Mucosa of rectum (tissue), 2 donors: ENCODE results near the gene MYH11.
"Not testable (repeated sequence)": the region's sequence is repeated elsewhere in the genome, so short reads cannot be mapped to it uniquely, and the experiment has no call there.

ENCODE experiments used
- H3K27ac ChIP-seq, 2 donors: one replicate each; pipeline ENCODE4 v1.7.0; 2013; ENCODE audit warnings: inconsistent platforms in 2 of 2, low read depth in 2 of 2, low read length in 2 of 2
- H3K27me3 ChIP-seq, 2 donors: one replicate each; pipeline ENCODE4 v1.7.0; 2013; ENCODE audit warnings: low read length in 2 of 2; ENCODE audit not compliant: control insufficient read depth in 2 of 2, insufficient read depth in 2 of 2
- H3K36me3 ChIP-seq, 2 donors: one replicate each; pipeline ENCODE4 v1.7.0; 2013; ENCODE audit warnings: low read length in 2 of 2; ENCODE audit not compliant: control insufficient read depth in 2 of 2, insufficient read depth in 2 of 2
- H3K4me1 ChIP-seq, 2 donors: one replicate each; pipeline ENCODE4 v1.7.0; 2013; ENCODE audit warnings: low read length in 2 of 2, mild to moderate bottlenecking in 1 of 2; ENCODE audit not compliant: control insufficient read depth in 2 of 2, insufficient read depth in 2 of 2
- H3K4me3 ChIP-seq, 2 donors: one replicate each; pipeline ENCODE4 v1.7.0; 2013; ENCODE audit warnings: low read length in 2 of 2
- H3K9ac ChIP-seq, 2 donors: one replicate each; pipeline ENCODE4 v1.7.0; 2013; ENCODE audit warnings: low read length in 2 of 2, low read depth in 1 of 2, mild to moderate bottlenecking in 1 of 2
- H3K9me3 ChIP-seq, 2 donors: one replicate each; pipeline ENCODE4 v1.7.0; 2013; ENCODE audit warnings: low read length in 2 of 2; ENCODE audit not compliant: control insufficient read depth in 2 of 2
- donor health status: healthy.
- donor health status: Normal muscosa, but diverticular disease.

Gene MYH11

DNA sequence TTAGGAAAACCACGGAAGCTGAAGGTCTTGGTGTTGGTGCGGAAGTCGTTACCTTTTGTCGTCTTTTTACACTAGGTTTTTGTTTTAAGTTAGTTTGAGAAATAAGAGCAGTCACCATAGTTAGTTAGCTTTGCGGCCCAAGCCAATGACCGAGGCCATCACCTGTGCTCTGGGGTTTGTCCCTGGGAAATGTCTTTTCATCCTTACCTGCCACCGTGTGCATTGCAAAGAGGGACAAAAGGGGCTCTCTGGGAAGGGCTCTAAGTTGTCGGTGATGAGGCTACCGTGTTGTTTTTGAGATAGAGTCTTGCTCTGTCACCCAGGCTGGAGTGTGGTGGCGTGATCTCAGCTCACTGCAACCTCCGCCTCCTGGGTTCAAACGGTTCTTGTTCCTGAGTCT lies 157.0 kb downstream of the MYH11 start:
- Histone ChIP-seq H3K36me3 (peaks cover 32 to 58% of the 10 kb centered on the region in 2 donors), H3K4me1 (no peaks in the 10 kb centered on the region), H3K27me3 (no peaks in the 10 kb centered on the region), H3K9me3 (no peaks in the 10 kb centered on the region), H3K27ac (no peak overlapping the region), H3K9ac (no peak overlapping the region), H3K4me3 (no peak overlapping the region)

- Histone ChIP-seq H3K4me1 (no peaks in the 10 kb centered on the region), H3K9me3 (no peaks in the 10 kb centered on the region), H3K4me3 (no peak overlapping the region), H3K36me3 (peaks cover 54 to 72% of the 10 kb centered on the region in 2 donors), H3K27ac (no peak overlapping the region), H3K27me3 (no peaks in the 10 kb centered on the region), H3K9ac (no peak overlapping the region)
Observed at GRCh38 chr16:15694499-15694898, 162.3 kb downstream of the MYH11 start.

DNA sequence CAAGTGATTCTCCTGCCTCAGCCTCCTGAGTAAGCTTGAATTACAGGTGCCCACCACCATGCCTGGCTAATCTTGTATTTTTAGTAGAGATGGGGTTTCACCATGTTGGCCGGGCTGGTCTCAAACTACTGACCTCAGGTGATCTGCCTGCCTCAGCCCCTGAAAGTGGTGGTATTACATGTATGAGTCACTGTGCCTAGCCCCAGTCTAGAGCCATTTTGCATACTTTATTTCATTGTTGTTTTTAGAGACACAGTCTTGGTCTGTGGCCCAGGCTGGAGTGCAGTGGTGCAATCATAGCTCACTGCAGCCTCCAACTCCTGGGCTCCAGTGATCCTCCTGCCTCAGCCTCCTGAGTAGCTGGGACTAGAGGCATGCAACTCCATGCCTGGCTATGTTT lies 164.3 kb downstream of the MYH11 start:
- not testable (repeated sequence) for H3K9ac ChIP-seq, H3K4me3 ChIP-seq, H3K4me1 ChIP-seq, H3K9me3 ChIP-seq, H3K27me3 ChIP-seq, H3K27ac ChIP-seq
- peaks cover 53 to 68% of the 10 kb centered on the region in 2 donors for H3K36me3 ChIP-seq

DNA sequence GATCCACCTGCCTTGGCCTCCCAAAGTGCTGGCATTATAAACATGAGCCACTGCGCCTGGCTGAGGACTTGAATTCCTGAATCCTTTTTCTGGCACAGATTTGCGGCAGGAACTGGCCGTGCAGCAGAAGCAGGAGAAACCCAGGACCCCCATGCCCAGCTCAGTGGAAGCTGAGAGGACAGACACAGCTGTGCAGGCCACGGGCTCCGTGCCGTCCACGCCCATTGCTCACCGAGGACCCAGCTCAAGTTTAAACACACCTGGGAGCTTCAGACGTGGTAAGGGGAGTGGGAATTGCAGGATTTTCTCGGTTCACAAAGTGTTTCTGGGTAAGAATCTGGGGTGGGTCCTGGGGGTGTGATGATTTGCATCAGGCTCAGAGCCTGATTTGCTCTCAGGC lies 165.8 kb downstream of the MYH11 start:
- Histone ChIP-seq H3K27me3 (no peaks in the 10 kb centered on the region), H3K4me3 (no peak overlapping the region), H3K27ac (no peak overlapping the region), H3K36me3 (peaks cover 48 to 67% of the 10 kb centered on the region in 2 donors), H3K9ac (no peak overlapping the region), H3K9me3 (no peaks in the 10 kb centered on the region), H3K4me1 (no peaks in the 10 kb centered on the region)

- H3K4me3 ChIP-seq = no peak overlapping the region
- no peaks in the 10 kb centered on the region for H3K9me3 ChIP-seq
- no peak overlapping the region for H3K27ac ChIP-seq
- peaks cover 52 to 68% of the 10 kb centered on the region in 2 donors for H3K36me3 ChIP-seq
- no peaks in the 10 kb centered on the region for H3K4me1 ChIP-seq
- H3K27me3 ChIP-seq = no peaks in the 10 kb centered on the region
- H3K9ac ChIP-seq = no peak overlapping the region
Observed at GRCh38 chr16:15690296-15690695, 166.5 kb downstream of the MYH11 start.

DNA sequence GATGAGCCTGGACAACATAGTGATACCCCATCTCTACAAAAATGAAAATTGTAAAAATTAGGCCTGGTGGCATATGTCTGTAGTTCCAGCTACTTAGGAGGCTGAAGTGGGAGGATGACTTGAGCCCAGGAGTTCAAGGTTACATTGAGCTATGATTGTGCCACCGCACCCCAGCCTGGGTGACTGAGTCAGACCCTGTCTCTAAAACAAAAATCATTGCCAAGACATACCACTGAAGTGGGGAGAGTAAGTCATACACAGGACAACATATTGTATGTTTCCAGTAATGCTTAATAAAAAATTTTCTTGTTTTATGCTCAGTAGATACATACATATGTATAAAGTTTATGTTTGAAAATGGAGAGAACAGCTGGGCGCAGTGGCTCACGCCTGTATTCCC lies 167.5 kb downstream of the MYH11 start:
- Histone ChIP-seq H3K9me3 (no peaks in the 10 kb centered on the region), H3K4me1 (no peaks in the 10 kb centered on the region), H3K4me3 (no peak overlapping the region), H3K27me3 (no peaks in the 10 kb centered on the region), H3K27ac (no peak overlapping the region), H3K36me3 (peaks cover 46 to 65% of the 10 kb centered on the region in 2 donors), H3K9ac (no peak overlapping the region)

- H3K4me3 ChIP-seq = no peak overlapping the region
- H3K36me3 ChIP-seq = peaks cover 32 to 47% of the 10 kb centered on the region in 2 donors
- H3K27ac ChIP-seq = no peak overlapping the region
- no peak overlapping the region for H3K9ac ChIP-seq
- no peaks in the 10 kb centered on the region for H3K9me3 ChIP-seq
- H3K27me3 ChIP-seq = no peaks in the 10 kb centered on the region
- H3K4me1 ChIP-seq = no peaks in the 10 kb centered on the region
Observed at GRCh38 chr16:15686287-15686686, 170.5 kb downstream of the MYH11 start.

GRCh38 chr16:15682105-15682570 lies 174.7 kb downstream of the MYH11 start:
- Histone ChIP-seq H3K9me3 (no peaks in the 10 kb centered on the region), H3K9ac (no peak overlapping the region), H3K27me3 (no peaks in the 10 kb centered on the region), H3K27ac (no peak overlapping the region), H3K4me1 (no peaks in the 10 kb centered on the region), H3K36me3 (peaks cover 20 to 41% of the 10 kb centered on the region in 2 donors), H3K4me3 (no peak overlapping the region)

DNA sequence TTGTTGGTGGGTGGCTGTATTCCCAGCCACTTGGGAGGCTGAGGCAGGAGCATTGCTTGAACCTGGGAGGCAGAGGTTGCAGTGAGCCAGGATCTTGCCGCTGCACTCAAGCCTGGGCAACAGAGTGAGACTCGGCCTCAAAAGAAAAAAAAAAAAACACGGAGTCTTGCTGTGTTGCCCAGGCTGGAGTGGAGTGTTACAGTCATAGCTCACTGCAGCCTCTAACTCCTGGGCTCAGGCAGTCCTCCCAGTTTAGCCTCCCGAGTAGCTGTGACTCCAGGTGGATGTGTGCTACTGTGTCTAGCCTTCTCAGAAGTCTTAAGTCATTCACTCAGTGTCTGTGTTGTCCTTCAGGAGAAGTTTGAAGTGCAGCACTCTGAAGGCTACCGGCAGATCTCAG lies 179.4 kb downstream of the MYH11 start:
- Histone ChIP-seq H3K9ac (no peak overlapping the region), H3K9me3 (no peaks in the 10 kb centered on the region), H3K36me3 (peaks cover 11 to 24% of the 10 kb centered on the region in 2 donors), H3K4me1 (peaks cover 11 to 13% of the 10 kb centered on the region in 2 donors), H3K27ac (no peak overlapping the region), H3K27me3 (no peaks in the 10 kb centered on the region), H3K4me3 (no peak overlapping the region)

GRCh38 chr16:15676506-15676905 lies 180.3 kb downstream of the MYH11 start:
- Histone ChIP-seq H3K27ac (no peak overlapping the region), H3K4me3 (no peak overlapping the region), H3K27me3 (no peaks in the 10 kb centered on the region), H3K4me1 (peaks cover 13 to 17% of the 10 kb centered on the region in 2 donors), H3K9me3 (no peaks in the 10 kb centered on the region), H3K9ac (no peak overlapping the region), H3K36me3 (peaks cover 11 to 25% of the 10 kb centered on the region in 2 donors)

DNA sequence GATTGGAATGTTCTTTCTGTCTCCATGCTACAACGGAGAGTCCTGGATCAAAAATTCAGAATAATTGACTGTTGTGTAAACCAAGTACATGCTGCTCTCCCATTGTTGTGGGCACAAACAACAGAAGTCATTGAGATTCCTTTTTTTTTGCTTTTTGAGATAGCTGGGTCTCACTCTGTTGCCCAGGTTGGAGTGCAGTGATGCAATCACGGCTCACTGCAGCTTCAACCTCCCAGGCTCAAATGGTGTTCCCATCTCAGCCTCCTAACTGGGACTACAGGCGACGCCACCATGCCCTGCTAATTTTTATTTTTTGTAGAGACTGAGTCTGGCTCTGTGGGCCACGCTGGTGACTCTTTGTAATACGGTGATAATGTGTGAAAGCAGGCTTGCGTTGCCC lies 182.3 kb downstream of the MYH11 start:
- Histone ChIP-seq H3K9ac (no peak overlapping the region), H3K4me3 (no peak overlapping the region), H3K4me1 (peaks cover 13 to 17% of the 10 kb centered on the region in 2 donors), H3K27ac (no peak overlapping the region), H3K27me3 (no peaks in the 10 kb centered on the region), H3K36me3 (peaks cover 19 to 42% of the 10 kb centered on the region in 2 donors), H3K9me3 (no peaks in the 10 kb centered on the region)
